Karpas-422 (cell line): Measurements from ENCODE around the gene KDM2A. TPM values are rescaled to one million over a fixed set of nuclear protein-coding genes. Genes with fewer than 3 reads are reported as not detected.
"Not testable (repeated sequence)": the region's sequence is repeated elsewhere in the genome, so short reads cannot be mapped to it uniquely, and the experiment has no call there.

Experiments
- DNase-seq: peaks from one replicate; pipeline ENCODE4 v3.0.0-alpha.2; 2015
- H2AFZ ChIP-seq: fragments of 200-600 bp; sonication (generic); 2 replicates; pipeline ENCODE4 v1.6.1; 2014; ENCODE audit warnings: antibody characterized with exemption, low read length, mixed read lengths
- H3K27ac ChIP-seq: fragments of 200-600 bp; sonication (generic); 2 replicates; pipeline ENCODE4 v1.5.1; 2014; ENCODE audit warnings: mild to moderate bottlenecking, low read length, moderate library complexity
- H3K27me3 ChIP-seq: fragments of 200-600 bp; sonication (generic); 2 replicates; pipeline ENCODE4 v1.6.1; 2014; ENCODE audit warnings: low read length, mixed read lengths
- H3K36me3 ChIP-seq: fragments of 200-600 bp; sonication (generic); 2 replicates; pipeline ENCODE4 v1.6.1; 2014; ENCODE audit warnings: low read length, mixed read lengths; ENCODE audit not compliant: insufficient read depth
- H3K4me1 ChIP-seq: fragments of 200-600 bp; sonication (generic); 2 replicates; pipeline ENCODE4 v1.6.1; 2014; ENCODE audit warnings: mild to moderate bottlenecking, low read length, mixed read lengths
- H3K4me2 ChIP-seq: fragments of 200-600 bp; sonication (generic); 2 replicates; pipeline ENCODE4 v1.6.1; 2014; ENCODE audit warnings: low read length, low read depth, mild to moderate bottlenecking; ENCODE audit not compliant: poor library complexity, severe bottlenecking
- H3K4me3 ChIP-seq: fragments of 200-600 bp; sonication (generic); 2 replicates; pipeline ENCODE4 v1.5.1; 2014; ENCODE audit warnings: mild to moderate bottlenecking, antibody characterized with exemption, low read length, mixed read lengths
- H3K79me2 ChIP-seq: fragments of 200-600 bp; sonication (generic); 2 replicates; pipeline ENCODE4 v1.6.1; 2014; ENCODE audit warnings: mild to moderate bottlenecking, low read length, mixed read lengths
- H3K9ac ChIP-seq: fragments of 200-600 bp; sonication (generic); 2 replicates; pipeline ENCODE4 v1.6.0; 2014; ENCODE audit warnings: low read length
- H3K9me2 ChIP-seq: fragments of 200-600 bp; sonication (generic), shearing (Covaris generic); replicated peaks from 2 replicates; pipeline ENCODE4 v1.6.0; 2014; ENCODE audit warnings: mild to moderate bottlenecking, low read length, moderate library complexity; ENCODE audit not compliant: insufficient read depth
- H3K9me3 ChIP-seq: fragments of 300-700, 200-600 bp; sonication (generic); 2 replicates; pipeline ENCODE4 v1.6.1; 2014; ENCODE audit warnings: low read length, mixed read lengths
- H4K20me1 ChIP-seq: fragments of 200-600 bp; sonication (generic); 2 replicates; pipeline ENCODE4 v1.6.1; 2014; ENCODE audit warnings: mild to moderate bottlenecking, antibody characterized with exemption, low read length, low read depth; ENCODE audit not compliant: insufficient read depth
- total RNA-seq: library from RNA; depleted of rRNA; stranded (reverse); fragments of >200 nt; shearing (Covaris generic); gene quantifications from 2 replicates; pipeline ENCODE4 v1.2.3, GENCODE V29; 2014; ENCODE audit warnings: low replicate concordance

KDM2A gene
- total RNA-seq, 1 experiment from 2014 or later, result 55.8 TPM

DNA sequence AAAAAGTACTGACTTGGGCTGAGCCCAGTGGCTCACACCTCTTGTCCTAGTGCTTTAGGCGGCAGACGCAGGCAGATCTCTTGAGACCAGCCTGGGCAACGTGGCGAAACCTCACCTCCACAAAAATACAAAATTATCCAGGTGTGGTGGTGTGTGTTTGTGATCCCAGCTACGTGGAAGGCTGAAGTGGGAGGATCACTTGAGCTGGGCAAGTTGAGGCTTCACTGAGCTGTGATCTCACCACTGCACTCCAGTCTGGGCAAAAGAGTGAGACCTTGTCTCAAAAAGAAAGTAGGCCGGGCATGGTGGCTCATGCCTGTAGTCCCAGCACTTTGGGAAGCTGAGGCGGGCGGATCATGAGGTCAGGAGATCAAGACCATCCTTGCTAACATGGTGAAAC is 115.5 kb downstream of the KDM2A start:
- not testable (repeated sequence) for H3K9me2 ChIP-seq, H3K9me3 ChIP-seq, H3K27ac ChIP-seq, H3K27me3 ChIP-seq, H3K9ac ChIP-seq, DNase-seq, H3K4me3 ChIP-seq, H3K4me2 ChIP-seq, H4K20me1 ChIP-seq, H2AFZ ChIP-seq
- Histone ChIP-seq H3K4me1 (peaks cover 32% of the 10 kb centered on the region), H3K36me3 (peaks cover 14% of the 10 kb centered on the region), H3K79me2 (peaks cover 27% of the 10 kb centered on the region)

DNA sequence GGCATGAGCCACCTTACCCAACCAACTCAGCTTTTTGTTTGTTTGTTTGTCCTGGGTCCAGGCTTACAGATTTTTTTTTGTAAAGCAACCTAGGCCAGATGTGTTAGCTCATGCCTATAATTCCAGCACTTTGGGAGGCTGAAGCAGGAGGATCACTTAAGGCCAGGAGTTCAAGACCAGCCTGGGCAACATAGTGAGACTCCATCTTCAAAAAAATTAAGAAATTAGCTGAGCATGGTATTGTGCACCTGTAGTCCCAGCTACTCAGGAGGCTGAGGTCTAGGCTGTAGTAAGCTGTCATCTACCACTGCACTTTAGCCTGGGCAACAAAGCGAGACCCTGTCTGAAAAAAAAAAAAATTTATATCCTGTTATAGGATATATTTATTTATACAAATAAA is 118.5 kb downstream of the KDM2A start:
- H3K9ac ChIP-seq, result no peak overlapping the region
- H4K20me1 ChIP-seq, result peaks cover 5% of the 10 kb centered on the region; the same call in 1 of the 2 replicates
- H2AFZ ChIP-seq, result no peak overlapping the region
- H3K9me2 ChIP-seq, result no peaks in the 10 kb centered on the region
- H3K79me2 ChIP-seq, result peaks cover 40% of the 10 kb centered on the region
- H3K9me3 ChIP-seq, result no peaks in the 10 kb centered on the region
- no peak overlapping the region for H3K4me2 ChIP-seq
- H3K27me3 ChIP-seq, result no peaks in the 10 kb centered on the region
- H3K4me3 ChIP-seq, result no peak overlapping the region
- peaks cover 8% of the 10 kb centered on the region for H3K36me3 ChIP-seq
- no peak overlapping the region for H3K27ac ChIP-seq
- H3K4me1 ChIP-seq, result peaks cover 47% of the 10 kb centered on the region
- DNase-seq, result no peak

DNA sequence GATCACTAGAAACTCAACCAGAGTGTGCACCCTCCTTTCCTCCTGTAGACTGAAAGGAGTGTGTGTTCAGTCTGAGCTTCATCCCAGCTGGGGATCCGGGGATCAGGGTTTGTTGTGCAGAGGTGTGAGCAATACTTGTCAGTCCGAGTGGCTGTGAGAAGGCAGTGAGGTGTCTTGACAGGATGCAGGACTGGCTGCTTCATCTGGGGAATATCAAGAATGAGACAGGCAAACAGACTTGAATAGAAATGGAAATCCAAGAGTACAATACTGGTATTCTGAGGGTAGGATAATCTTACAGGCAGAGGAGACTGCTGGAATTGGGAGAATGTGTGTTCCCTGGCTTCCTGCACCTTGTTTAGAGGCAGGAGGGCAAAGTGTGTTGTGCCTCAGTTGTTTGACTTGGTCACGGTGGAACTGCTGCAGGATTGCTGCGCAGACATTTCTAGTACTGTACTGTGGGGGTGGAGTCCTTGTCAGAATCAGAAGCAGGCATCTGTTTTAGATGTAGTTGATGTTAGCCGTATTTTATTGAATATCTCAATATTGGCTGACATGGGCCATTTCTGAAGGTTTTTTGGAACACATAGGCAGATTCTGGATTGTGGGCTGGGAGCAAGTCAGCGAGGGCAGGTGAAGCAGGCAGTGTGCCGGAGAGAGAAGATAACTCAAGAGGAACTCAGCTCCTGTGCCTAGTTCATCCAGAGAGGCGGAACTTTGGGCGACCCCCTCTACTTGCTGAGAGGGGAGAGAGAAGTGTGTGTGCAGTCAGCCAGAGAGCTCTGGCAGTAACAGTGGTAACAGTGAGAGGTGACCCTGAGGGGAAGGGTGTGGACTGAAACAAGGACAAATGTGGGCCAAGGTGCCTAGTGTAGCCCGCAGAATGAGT is 120.1 kb downstream of the KDM2A start:
- peak overlapping the region; percentile 66 for H3K4me3 ChIP-seq
- peaks cover 48% of the 10 kb centered on the region for H3K79me2 ChIP-seq
- H3K4me1 ChIP-seq, result peaks cover 41% of the 10 kb centered on the region

DNA sequence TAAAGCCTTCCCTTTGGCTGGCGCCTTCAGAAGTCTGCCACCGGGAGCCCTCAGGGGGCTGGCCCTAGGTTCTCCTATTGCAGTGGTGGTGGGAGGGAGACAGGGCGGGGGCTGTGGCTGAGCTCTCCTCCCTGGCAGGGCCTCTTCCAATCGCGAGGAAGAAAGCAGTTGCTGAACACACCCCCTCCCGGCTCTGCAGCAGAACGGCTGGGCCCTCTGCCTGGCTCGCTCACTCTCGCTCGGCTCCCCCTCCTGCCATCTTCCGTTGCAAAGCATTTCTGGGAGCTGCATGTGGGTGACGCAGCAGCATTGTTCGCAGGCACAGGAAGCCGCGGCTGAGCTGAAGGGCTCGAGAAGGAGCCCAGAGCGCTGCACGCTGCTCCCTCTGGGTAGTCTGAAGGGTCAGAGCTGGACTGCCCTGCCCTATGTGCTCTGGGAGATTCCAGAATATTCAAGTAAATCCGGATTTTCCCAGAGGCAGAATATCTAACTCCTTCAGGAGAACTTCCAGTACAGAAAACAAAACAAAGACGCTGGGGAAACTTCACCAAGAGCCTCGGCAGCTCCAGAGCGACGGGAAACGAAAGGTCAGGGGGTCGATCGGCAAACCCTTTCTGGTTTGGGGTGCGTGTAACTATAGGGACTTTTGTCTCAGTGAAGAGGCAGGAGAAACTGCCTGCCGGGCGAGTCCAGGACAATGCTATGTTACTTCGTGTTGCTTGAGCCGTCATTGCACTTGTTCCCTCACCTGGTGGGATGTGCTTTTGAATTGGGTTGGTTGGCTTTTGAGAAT is 120.9 kb downstream of the KDM2A start:
- no peaks in the 10 kb centered on the region for H3K27me3 ChIP-seq
- peak; percentile 99 for DNase-seq
- H3K79me2 ChIP-seq, result peaks cover 46% of the 10 kb centered on the region
- no peak overlapping the region for H2AFZ ChIP-seq
- H3K27ac ChIP-seq, result peak overlapping the region; percentile 77
- H3K4me3 ChIP-seq, result peak overlapping the region; percentile 82
- peak overlapping the region; percentile 88 for H3K9ac ChIP-seq
- peaks cover 41% of the 10 kb centered on the region for H3K4me1 ChIP-seq
- no peaks in the 10 kb centered on the region for H3K9me2 ChIP-seq
- H4K20me1 ChIP-seq, result peaks cover 5% of the 10 kb centered on the region; the same call in 1 of the 2 replicates
- H3K9me3 ChIP-seq, result no peaks in the 10 kb centered on the region
- H3K36me3 ChIP-seq, result peaks cover 23% of the 10 kb centered on the region; the same call in 1 of the 2 replicates
- peak overlapping the region; percentile 95 for H3K4me2 ChIP-seq

More for the DNA sequence above, 120.1 kb downstream of the KDM2A start:
- Histone ChIP-seq H3K36me3 (peaks cover 19% of the 10 kb centered on the region; the same call in 1 of the 2 replicates), H4K20me1 (peaks cover 5% of the 10 kb centered on the region; the same call in 1 of the 2 replicates), H3K9me3 (no peaks in the 10 kb centered on the region), H3K4me2 (peak overlapping the region; percentile 95), H3K27me3 (no peaks in the 10 kb centered on the region), H3K9me2 (no peaks in the 10 kb centered on the region), H3K27ac (peak overlapping the region; percentile 69), H3K9ac (peak overlapping the region; percentile 61), H2AFZ (no peak overlapping the region; the same call in 1 of the 2 replicates)
- DNase-seq, result peak; percentile 49

DNA sequence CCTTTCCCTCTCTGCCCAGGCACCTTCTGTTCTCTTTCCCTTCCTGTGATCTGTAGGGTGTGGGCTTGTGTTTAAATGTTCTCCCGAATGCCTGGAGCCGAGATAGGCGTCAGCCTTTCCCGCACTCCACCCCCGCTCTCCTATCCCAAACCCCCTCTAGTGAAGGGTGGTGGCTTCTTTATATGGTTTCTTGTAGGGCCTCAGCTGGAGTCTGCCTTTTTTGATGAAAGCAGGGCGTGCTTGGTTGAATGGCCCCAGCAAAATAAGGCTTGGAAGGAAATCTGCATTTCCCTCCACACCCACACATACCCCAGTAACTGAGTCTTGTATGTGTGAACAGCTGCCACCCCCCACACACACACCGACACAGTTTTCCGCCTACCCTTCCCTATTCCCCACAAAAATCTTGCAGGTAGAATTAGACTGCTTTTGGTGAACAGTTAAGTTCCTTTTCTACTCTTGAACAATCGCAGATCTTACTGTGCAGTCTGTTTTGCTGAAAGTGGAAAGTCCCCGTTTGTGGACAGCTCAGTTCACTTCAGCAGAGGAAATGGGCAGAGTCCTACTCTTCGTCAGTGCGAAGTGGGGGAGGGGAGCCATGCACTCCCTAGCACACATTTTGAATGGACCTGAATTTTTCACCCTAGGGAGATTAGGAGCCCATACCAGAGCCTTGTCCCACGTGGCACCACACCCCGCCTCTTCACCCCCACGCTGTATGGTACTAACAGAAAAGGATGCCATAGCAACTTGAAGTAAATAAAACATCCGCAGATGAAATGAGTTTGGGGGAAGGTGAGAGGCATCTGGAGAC is 121.7 kb downstream of the KDM2A start:
- Histone ChIP-seq H3K4me2 (peak overlapping the region; percentile 95), H3K27me3 (no peaks in the 10 kb centered on the region), H3K4me1 (peaks cover 41% of the 10 kb centered on the region), H3K79me2 (peaks cover 46% of the 10 kb centered on the region), H3K9ac (peak overlapping the region; percentile 88), H2AFZ (no peak overlapping the region), H3K4me3 (peak overlapping the region; percentile 82), H3K27ac (peak overlapping the region; percentile 77), H4K20me1 (peaks cover 5% of the 10 kb centered on the region; the same call in 1 of the 2 replicates), H3K36me3 (peaks cover 31% of the 10 kb centered on the region), H3K9me3 (no peaks in the 10 kb centered on the region), H3K9me2 (no peaks in the 10 kb centered on the region)
- DNase-seq, result peak; percentile 86

DNA sequence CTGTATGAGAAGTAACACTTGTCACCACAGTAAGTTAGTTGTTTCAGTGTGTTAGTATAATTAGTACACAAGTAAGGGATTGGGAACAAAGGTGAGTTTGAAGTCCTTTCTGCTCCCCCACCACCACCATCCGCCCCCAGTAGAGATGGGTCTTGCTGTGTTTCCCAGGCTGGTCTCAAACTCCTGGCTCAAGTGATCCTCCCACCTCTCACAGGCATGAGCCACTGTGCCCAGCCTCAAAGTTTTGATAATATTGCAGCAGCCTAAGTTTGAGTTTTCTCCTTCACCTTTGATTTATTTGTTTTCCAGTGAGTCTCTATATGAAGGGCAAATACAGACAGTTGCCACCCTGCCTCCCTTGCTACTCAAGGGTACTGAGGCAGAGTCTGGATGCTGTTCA is 123.5 kb downstream of the KDM2A start:
- Histone ChIP-seq H3K79me2 (peaks cover 44% of the 10 kb centered on the region), H3K27me3 (no peaks in the 10 kb centered on the region), H3K4me3 (no peak overlapping the region), H2AFZ (no peak overlapping the region), H3K4me2 (peak overlapping the region; percentile 95), H3K27ac (no peak overlapping the region), H3K36me3 (peaks cover 41% of the 10 kb centered on the region), H3K9me3 (no peaks in the 10 kb centered on the region), H3K9ac (no peak overlapping the region), H3K4me1 (peaks cover 33% of the 10 kb centered on the region), H3K9me2 (no peaks in the 10 kb centered on the region), H4K20me1 (peaks cover 5% of the 10 kb centered on the region; the same call in 1 of the 2 replicates)
- DNase-seq, result no peak

DNA sequence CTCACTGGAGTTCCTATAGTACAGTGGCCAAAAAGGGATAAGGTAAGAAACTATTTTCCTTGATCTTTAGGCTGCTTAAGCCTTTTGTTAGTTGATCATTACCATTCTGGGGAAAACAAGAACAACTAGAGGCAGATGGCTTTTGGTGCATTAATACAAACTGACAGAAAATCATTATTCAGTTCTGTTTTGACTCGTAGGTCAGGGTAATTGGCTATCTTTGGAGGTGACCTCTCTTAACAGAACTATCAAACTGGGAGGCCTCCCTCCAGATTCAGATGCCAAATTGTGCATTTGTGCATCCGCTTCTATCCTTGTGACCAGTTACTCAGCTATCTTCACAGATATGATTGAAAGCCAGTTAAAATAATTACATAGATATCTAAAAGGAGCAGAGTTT is 124.0 kb downstream of the KDM2A start:
- peaks cover 44% of the 10 kb centered on the region for H3K79me2 ChIP-seq
- no peak overlapping the region for H3K4me3 ChIP-seq
- no peak overlapping the region for H3K4me2 ChIP-seq
- H3K4me1 ChIP-seq, result peaks cover 30% of the 10 kb centered on the region
- no peak overlapping the region for H3K27ac ChIP-seq
- H3K9me2 ChIP-seq, result no peaks in the 10 kb centered on the region
- no peaks in the 10 kb centered on the region for H3K27me3 ChIP-seq
- no peak overlapping the region for H2AFZ ChIP-seq
- H4K20me1 ChIP-seq, result peaks cover 10% of the 10 kb centered on the region; the same call in 1 of the 2 replicates
- no peak overlapping the region for H3K9ac ChIP-seq
- DNase-seq, result no peak
- no peaks in the 10 kb centered on the region for H3K9me3 ChIP-seq
- H3K36me3 ChIP-seq, result peaks cover 46% of the 10 kb centered on the region
